HCT116 (cell line): ENCODE measurements around the gene STK4. TPM values are rescaled to one million over a fixed set of nuclear protein-coding genes. Genes with fewer than 3 reads are reported as not detected.

Experiments used
- ATAC-seq: fragments of 200-7000 bp; cut with Tn5 transposase; 2 replicates; pipeline ENCODE4 v1.9.1; 2020; ENCODE audit warnings: mild to moderate bottlenecking, moderate library complexity
- BruUV-seq: library from RNA; stranded (reverse); fragments of 400-500 nt; replicated peaks from 2 replicates; lab custom pipeline; 2021; lab: Mats Ljungman, UMichigan
- CTCF ChIA-PET: fragments of 300-600 bp; sonication (Branson Sonifier 250); formaldehyde crosslinking; loops from one replicate; lab custom pipeline; 2021; ENCODE audit warnings: antibody characterized with exemption; lab: Charles Lee
- POLR2A ChIA-PET: fragments of 300-600, 350-600 bp; sonication (Branson Sonifier 250); formaldehyde crosslinking; loops from one replicate; lab custom pipeline; 2021; ENCODE audit warnings: antibody characterized with exemption; lab: Charles Lee
- RAD21 ChIA-PET, 2 experiments: fragments of 300-600 bp; sonication (Branson Sonifier 250); formaldehyde crosslinking; loops; one replicate each; lab custom pipeline; 2023; ENCODE audit warnings: low total read pairs in 2 of 2; ENCODE audit not compliant: uncharacterized antibody in 2 of 2, unreplicated experiment in 2 of 2, low non-redundant PET in 1 of 2; lab: Charles Lee
- DNase-seq: peaks from one replicate; pipeline ENCODE4 v3.0.0-alpha.2; 2010; ENCODE audit warnings: low read depth, low spot score
- H2AFZ ChIP-seq: fragments of 200-600 bp; shearing (Covaris generic), sonication (generic); 2 replicates; pipeline ENCODE4 v1.6.1; 2017; ENCODE audit warnings: low read depth, mixed run types, mixed read lengths, antibody characterized with exemption, low read length; ENCODE audit not compliant: poor library complexity, severe bottlenecking
- H3K27ac ChIP-seq: 2 replicates; pipeline ENCODE4 v1.5.1; 2012; ENCODE audit warnings: low read depth, low read length
- H3K27me3 ChIP-seq: fragments of 200-600 bp; sonication (generic); 2 replicates; pipeline ENCODE4 v1.6.1; 2016; ENCODE audit warnings: mixed run types, low read length, mixed read lengths; ENCODE audit not compliant: insufficient read depth
- H3K36me3 ChIP-seq, 2 experiments: fragments of 200-500 bp in 1 of 2; fragments of 200-600 bp in 1 of 2; sonication (Bioruptor generic) in 1 of 2; sonication (generic) in 1 of 2; 2 replicates each; pipeline versions ENCODE4 v1.5.1 to v1.6.1; 2014 to 2016; ENCODE audit warnings: low read length in 2 of 2, inconsistent platforms in 1 of 2, mixed read lengths in 1 of 2, mixed run types in 1 of 2; ENCODE audit not compliant: insufficient read depth in 2 of 2, control insufficient read depth in 1 of 2
- H3K4me1 ChIP-seq, 2 experiments: fragments of 200-600 bp in 1 of 2; sonication (generic) in 1 of 2; 2 replicates each; pipeline versions ENCODE4 v1.5.1 to v1.6.1; 2012 to 2017; ENCODE audit warnings: low read length in 2 of 2, inconsistent platforms in 1 of 2, mild to moderate bottlenecking in 1 of 2, mixed read lengths in 1 of 2, mixed run types in 1 of 2, moderate library complexity in 1 of 2; ENCODE audit not compliant: insufficient read depth in 2 of 2, control insufficient read depth in 1 of 2
- H3K4me2 ChIP-seq: fragments of 200-600 bp; sonication (generic); 2 replicates; pipeline ENCODE4 v1.6.1; 2017; ENCODE audit warnings: mixed run types, low read length, mixed read lengths
- H3K4me3 ChIP-seq, 2 experiments: fragments of 200-600 bp in 1 of 2; sonication (generic) in 1 of 2; replicated peaks in 1 of 2; 2 replicates each; pipeline ENCODE4 v1.5.1; 2011 to 2016; ENCODE audit warnings: low read length in 2 of 2, control low read depth in 1 of 2, low read depth in 1 of 2, mild to moderate bottlenecking in 1 of 2, mixed read lengths in 1 of 2, mixed run types in 1 of 2
- H3K79me2 ChIP-seq: fragments of 200-600 bp; sonication (generic); 2 replicates; pipeline ENCODE4 v1.6.1; 2017; ENCODE audit warnings: mild to moderate bottlenecking, mixed run types, low read length, moderate library complexity, mixed read lengths; ENCODE audit not compliant: insufficient read depth
- H3K9ac ChIP-seq: fragments of 200-600 bp; sonication (generic); 2 replicates; pipeline ENCODE4 v1.6.1; 2016; ENCODE audit warnings: low read length, mixed read lengths
- H3K9me2 ChIP-seq: fragments of 200-600 bp; sonication (generic), shearing (Covaris generic); 2 replicates; pipeline ENCODE4 v1.6.1; 2017; ENCODE audit warnings: mixed run types, mild to moderate bottlenecking, moderate library complexity; ENCODE audit not compliant: insufficient read depth
- H3K9me3 ChIP-seq, 2 experiments: fragments of 200-500 bp in 1 of 2; fragments of 200-600 bp in 1 of 2; sonication (Bioruptor generic) in 1 of 2; sonication (generic) in 1 of 2; 2 replicates each; pipeline ENCODE4 v1.6.1; 2014 to 2017; ENCODE audit warnings: low read length in 2 of 2, mixed read lengths in 2 of 2, inconsistent platforms in 1 of 2, low read depth in 1 of 2, mild to moderate bottlenecking in 1 of 2, mixed run types in 1 of 2, moderate library complexity in 1 of 2; ENCODE audit not compliant: control insufficient read depth in 1 of 2, insufficient read depth in 1 of 2
- H4K20me1 ChIP-seq: fragments of 200-600 bp; sonication (generic), shearing (Covaris generic); 2 replicates; pipeline ENCODE4 v1.6.1; 2017; ENCODE audit warnings: mixed run types, mild to moderate bottlenecking, moderate library complexity; ENCODE audit not compliant: insufficient read depth
- ELF1 ChIP-seq: IDR thresholded peaks from 2 replicates; pipeline ENCODE4 v1.6.1; 2012; ENCODE audit warnings: low read depth, borderline replicate concordance
- EZH2 ChIP-seq: fragments of 200-600 bp; sonication (generic); IDR thresholded peaks from 2 replicates; pipeline ENCODE4 v1.6.1; 2017; ENCODE audit warnings: antibody characterized with exemption, mixed run types
- FOSL1 ChIP-seq: IDR thresholded peaks from 2 replicates; pipeline ENCODE4 v1.6.1; 2012; ENCODE audit warnings: low read depth
- JUND ChIP-seq: IDR thresholded peaks from 2 replicates; pipeline ENCODE4 v1.6.1; 2012
- POLR2A ChIP-seq: IDR thresholded peaks from 2 replicates; pipeline ENCODE4 v1.7.0; 2011; ENCODE audit warnings: borderline replicate concordance; ENCODE audit not compliant: insufficient read depth, insufficient read length; ENCODE audit errors: extremely low read depth
- RAD21 ChIP-seq: IDR thresholded peaks from 2 replicates; pipeline ENCODE4 v1.6.1; 2012; ENCODE audit warnings: low read depth, mild to moderate bottlenecking
- REST ChIP-seq: IDR thresholded peaks from 2 replicates; pipeline ENCODE4 v1.6.1; 2012; ENCODE audit warnings: low read depth
- SIN3A ChIP-seq: IDR thresholded peaks from 2 replicates; pipeline ENCODE4 v1.6.1; 2012; ENCODE audit warnings: low read depth
- SRF ChIP-seq: IDR thresholded peaks from 2 replicates; pipeline ENCODE4 v1.6.1; 2012; ENCODE audit warnings: low read depth
- TCF7L2 ChIP-seq: IDR thresholded peaks from 2 replicates; pipeline ENCODE4 v1.7.0; 2011; ENCODE audit warnings: borderline replicate concordance, inconsistent platforms; ENCODE audit not compliant: insufficient read depth, insufficient read length; ENCODE audit errors: extremely low read depth
- YY1 ChIP-seq: IDR thresholded peaks from 2 replicates; pipeline ENCODE4 v1.6.1; 2011; ENCODE audit warnings: low read length, low read depth, moderate library complexity, mild to moderate bottlenecking; ENCODE audit not compliant: insufficient replicate concordance; ENCODE audit errors: extremely low read depth
- ZBTB33 ChIP-seq: IDR thresholded peaks from 2 replicates; pipeline ENCODE4 v1.6.1; 2011; ENCODE audit warnings: mild to moderate bottlenecking, low read length, moderate library complexity; ENCODE audit not compliant: insufficient replicate concordance; ENCODE audit errors: extremely low read depth
- ZFX ChIP-seq: fragments of 450-650 bp; IDR thresholded peaks from 2 replicates; pipeline ENCODE4 v1.6.1; 2017
- intact Hi-C: fragments of 100-400 bp; cut with micrococcal nuclease; formaldehyde crosslinking; loops from 2 replicates; pipeline ENCODE4 v1.10.0; 2022
- total RNA-seq: library from RNA; stranded (reverse); gene quantifications from one replicate; pipeline ENCODE4 v1.2.1, GENCODE V29; 2021; ENCODE audit not compliant: unreplicated experiment

STK4 gene
- total RNA-seq, 1 experiment from 2014 or later = 45.4 TPM

GRCh38 chr20:44965651-44966029 lies 672 bp upstream of the STK4 start:
- RAD21 ChIA-PET = no interaction called here
- no peaks in the 10 kb centered on the region for H3K9me2 ChIP-seq
- DNase-seq = no peak
- H3K27ac ChIP-seq = peak overlapping the region; percentile 34
- no peak for ATAC-seq
- peak overlapping the region; percentile 23 for H2AFZ ChIP-seq
- intact Hi-C loops = no loop called here
- H3K79me2 ChIP-seq = peaks cover 43% of the 10 kb centered on the region
- BruUV-seq = TSS peak; percentile 95
- no peaks in the 10 kb centered on the region for H4K20me1 ChIP-seq
- no peak for TF ChIP-seq RAD21
- TF ChIP-seq YY1 = no peak
- no peak for TF ChIP-seq SRF
- no peak for TF ChIP-seq EZH2
- no peak for TF ChIP-seq ELF1
- no peak for TF ChIP-seq POLR2A
- H3K27me3 ChIP-seq = no peaks in the 10 kb centered on the region
- CTCF ChIA-PET = interaction anchor here (1.3 kb wide), 1 partner anchor 12 kb away, joined by 3 read pairs; no protein-coding TSS in a partner anchor
- H3K4me1 ChIP-seq = peaks cover 18 to 47% of the 10 kb centered on the region in 2 experiments
- peak overlapping the region; percentile 81 to 94 for H3K4me3 ChIP-seq
- H3K9ac ChIP-seq = peak overlapping the region; percentile 81
- peak overlapping the region; percentile 76 for H3K4me2 ChIP-seq
- POLR2A ChIA-PET = no interaction called here
- H3K36me3 ChIP-seq = no peaks in the 10 kb centered on the region
- no peaks in the 10 kb centered on the region for H3K9me3 ChIP-seq

- no peaks in the 10 kb centered on the region for H3K27me3 ChIP-seq
- H2AFZ ChIP-seq = no peak overlapping the region
- ChIA-PET CTCF (no interaction called here), RAD21 (no interaction called here), POLR2A (interaction anchor here (0.7 kb wide), 1 partner anchor 14 kb away, joined by 3 read pairs; no protein-coding TSS in a partner anchor)
- peak overlapping the region; percentile 81 to 94 for H3K4me3 ChIP-seq
- DNase-seq = no peak
- H3K36me3 ChIP-seq = peaks cover 0 to 4% of the 10 kb centered on the region in 2 experiments; a peak in 2 of 4 replicates
- H3K27ac ChIP-seq = no peak overlapping the region
- H3K79me2 ChIP-seq = peaks cover 52% of the 10 kb centered on the region
- H3K9me2 ChIP-seq = no peaks in the 10 kb centered on the region
- H3K4me1 ChIP-seq = peaks cover 4 to 31% of the 10 kb centered on the region in 2 experiments; a peak in 3 of 4 replicates
- H3K9me3 ChIP-seq = no peaks in the 10 kb centered on the region
- intact Hi-C loops = no loop called here
- peak overlapping the region; percentile 81 for H3K9ac ChIP-seq
- TSS peak; percentile 40 for BruUV-seq
- peaks cover 4% of the 10 kb centered on the region; the same call in 1 of the 2 replicates for H4K20me1 ChIP-seq
- no peak for ATAC-seq
- H3K4me2 ChIP-seq = peak overlapping the region; percentile 76
- no peak for TF ChIP-seq REST
- TF ChIP-seq SRF = no peak
- TF ChIP-seq SIN3A = no peak
- no peak for TF ChIP-seq RAD21
- TF ChIP-seq ZFX = no peak
- no peak for TF ChIP-seq FOSL1
- no peak for TF ChIP-seq EZH2
- TF ChIP-seq JUND = no peak
- TF ChIP-seq ZBTB33 = no peak
- TF ChIP-seq YY1 = no peak
- no peak for TF ChIP-seq TCF7L2
- no peak for TF ChIP-seq POLR2A
Measured at GRCh38 chr20:44967207-44967807, 995 bp downstream of the STK4 start.
